Osteocyte (in vitro differentiated cells): ENCODE measurements around the gene RAB10. TPM values are rescaled to one million over a fixed set of nuclear protein-coding genes. Genes with fewer than 3 reads are reported as not detected.
A peak's percentile ranks its signal among the peaks of the same experiment; 100 is the strongest.

Experiments used
- DNase-seq: peaks from one replicate; pipeline ENCODE4 v3.0.0; 2021; ENCODE audit warnings: mixed read lengths; ENCODE audit not compliant: unreplicated experiment; ENCODE audit errors: extremely low spot score
- H3K27ac Mint-ChIP-seq: one replicate; pipeline ENCODE4 v1.8.0; 2021; ENCODE audit warnings: mild to moderate bottlenecking, mixed read lengths; ENCODE audit not compliant: unreplicated experiment
- H3K27me3 Mint-ChIP-seq: one replicate; pipeline ENCODE4 v1.8.0; 2021; ENCODE audit warnings: mixed read lengths; ENCODE audit not compliant: unreplicated experiment
- H3K36me3 Mint-ChIP-seq: one replicate; pipeline ENCODE4 v1.8.0; 2021; ENCODE audit warnings: mixed read lengths; ENCODE audit not compliant: unreplicated experiment
- H3K4me1 Mint-ChIP-seq: one replicate; pipeline ENCODE4 v1.8.0; 2021; ENCODE audit warnings: mixed read lengths; ENCODE audit not compliant: unreplicated experiment
- H3K4me3 Mint-ChIP-seq: one replicate; pipeline ENCODE4 v1.8.0; 2021; ENCODE audit warnings: mild to moderate bottlenecking, moderate library complexity, mixed read lengths; ENCODE audit not compliant: unreplicated experiment
- H3K9me3 Mint-ChIP-seq: one replicate; pipeline ENCODE4 v1.8.0; 2021; ENCODE audit warnings: mixed read lengths; ENCODE audit not compliant: unreplicated experiment
- CTCF ChIP-seq: fragments of 200-600 bp; sonication (generic); IDR thresholded peaks from 2 replicates; pipeline ENCODE4 v1.5.0; 2021; ENCODE audit warnings: antibody characterized with exemption, mild to moderate bottlenecking, moderate library complexity
- total RNA-seq: library from RNA; stranded (reverse); gene quantifications from 2 replicates; pipeline ENCODE4 v1.2.1, GENCODE V29; 2021

Gene RAB10
- total RNA-seq, 1 donor from 2014 or later: 139 TPM

DNA sequence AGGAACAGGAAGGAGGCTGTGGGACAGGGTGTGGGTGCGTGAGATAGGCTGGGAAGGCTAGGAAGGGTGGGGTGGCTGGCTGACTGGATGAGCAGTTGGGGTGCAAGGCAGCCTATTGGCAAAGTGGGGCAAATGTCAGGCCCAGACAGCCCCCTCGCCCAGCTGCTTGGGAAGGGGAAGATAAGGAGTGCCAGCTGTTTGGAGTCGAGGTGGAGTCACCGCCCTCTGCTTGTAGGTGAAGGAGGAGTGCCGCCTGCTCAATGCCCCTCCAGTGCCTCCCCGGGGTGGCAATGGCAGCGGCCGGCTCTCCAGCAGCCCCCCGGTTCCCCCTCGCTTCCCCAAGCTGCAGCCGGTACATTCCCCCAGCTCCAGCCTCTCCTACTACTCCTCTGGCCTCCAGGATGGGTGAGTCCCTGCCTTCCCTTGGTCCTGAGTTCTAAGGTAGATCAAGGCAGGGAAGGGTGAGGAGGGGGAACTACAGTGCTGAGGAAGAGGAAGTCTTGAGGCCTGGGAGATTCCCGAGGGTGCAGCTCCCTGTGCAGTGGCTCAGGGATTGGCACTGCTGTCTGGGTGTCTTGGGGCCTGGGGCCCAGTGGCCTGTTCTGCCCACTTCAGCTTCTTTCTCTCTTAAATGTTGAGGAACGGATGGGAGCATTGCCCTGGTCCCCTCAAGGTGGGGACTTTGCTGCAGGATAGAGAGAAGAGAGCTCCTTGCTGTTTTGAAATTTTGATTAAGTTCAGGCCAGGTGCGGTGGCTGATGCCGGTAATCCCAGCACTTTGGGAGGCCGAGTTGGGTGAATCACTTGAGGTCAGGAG lies 152.3 kb downstream of the RAB10 start:
- Mint-ChIP-seq H3K9me3 (no peaks in the 10 kb centered on the region), H3K4me1 (peaks cover 21% of the 10 kb centered on the region), H3K4me3 (peak overlapping the region; percentile 82), H3K36me3 (peaks cover 3% of the 10 kb centered on the region), H3K27me3 (no peaks in the 10 kb centered on the region), H3K27ac (peak overlapping the region; percentile 86)
- DNase-seq: no peak
- no peak for TF ChIP-seq CTCF

Other genes with a start within 250 kb of the RAB10 start
- gene ASXL2, start 155.6 kb upstream of the RAB10 start, total RNA-seq: 32.7 and 34.0 TPM in 2 replicates
- 29.7 TPM in 2 replicates for gene KIF3C, start 51.6 kb upstream of the RAB10 start, total RNA-seq
- 15.2 and 20.8 TPM in 2 replicates for gene GAREM2, start 139.0 kb downstream of the RAB10 start, total RNA-seq
- gene HADHA, start 210.5 kb downstream of the RAB10 start, total RNA-seq: 114 and 124 TPM in 2 replicates
- gene HADHB, start 210.9 kb downstream of the RAB10 start, total RNA-seq: 93.1 and 98.5 TPM in 2 replicates